NCI-H2081 treated with DMSO at 0.1 percent for 48 hours (cell line): Measurements from ENCODE around the gene TIAM1.

ENCODE experiments used
- DNase-seq: peaks from one replicate; lab custom pipeline; 2025; lab: John Stamatoyannopoulos, UW

Gene TIAM1

DNA sequence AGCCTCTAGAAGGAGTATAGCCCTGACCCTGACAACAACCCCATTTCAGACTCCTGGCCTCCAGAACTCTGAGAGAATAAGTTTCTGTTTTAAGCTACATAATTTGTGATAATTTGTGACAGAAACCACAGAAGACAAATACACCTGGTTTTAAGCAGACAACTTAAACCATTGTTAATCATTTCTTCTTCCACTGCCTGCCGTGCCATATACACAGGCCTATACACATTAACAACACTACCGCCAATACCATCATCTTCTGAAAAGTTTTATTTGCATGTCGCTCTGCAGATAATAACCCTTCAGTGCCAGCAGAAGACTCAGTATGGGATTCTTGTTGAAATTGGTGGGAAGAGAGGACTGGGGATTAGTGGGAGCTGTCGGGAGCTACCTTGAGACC is 265.8 kb downstream of the TIAM1 start:
- no peak for DNase-seq

DNA sequence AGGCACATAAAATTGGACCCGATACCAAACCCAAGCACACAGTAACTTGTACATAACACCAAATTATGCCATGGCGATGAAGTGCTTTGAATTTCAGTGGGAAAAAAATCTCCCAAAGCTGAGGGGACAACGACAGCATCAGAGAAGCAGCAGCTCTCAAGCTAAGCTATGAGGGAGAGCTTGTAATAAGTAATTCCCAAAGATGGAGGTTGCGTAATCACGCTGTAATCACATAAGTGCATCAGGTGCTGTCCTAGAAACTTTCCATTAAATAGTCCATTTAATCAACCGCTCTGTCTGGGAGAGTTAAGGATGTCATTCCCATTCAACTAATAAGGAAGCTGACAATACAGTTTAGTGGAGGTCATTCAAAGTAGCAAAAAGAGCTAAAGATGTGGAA is 268.2 kb downstream of the TIAM1 start:
- no peak for DNase-seq

DNA sequence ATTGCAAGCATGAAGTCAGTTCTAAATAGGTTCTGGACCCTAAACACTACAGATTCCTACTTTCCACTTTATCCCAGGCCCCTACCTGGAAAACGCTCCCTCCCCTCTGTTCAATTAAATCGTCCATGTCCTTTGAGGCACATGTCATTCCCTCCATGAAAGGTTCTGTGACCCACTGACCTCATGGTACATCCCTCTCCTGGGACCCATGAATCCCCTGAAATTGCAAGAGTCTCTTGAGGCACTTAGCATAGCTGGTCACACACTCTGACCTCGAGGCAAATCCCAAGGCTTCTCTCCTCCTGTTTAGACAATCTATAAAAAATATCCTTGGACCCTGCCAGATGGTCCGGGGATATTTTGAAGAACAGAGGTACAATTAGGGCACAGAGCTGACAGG is 271.5 kb downstream of the TIAM1 start:
- DNase-seq = no peak
